Measurements from ENCODE around the gene CIAO1.

- TF ChIP-seq CTCF (IDR thresholded peaks at IDR 0.05) = no peak
- no peak for TF ChIP-seq POLR2A (IDR thresholded peaks at IDR 0.05)
Observed at GRCh38 chr2:96252526-96252925, 13.5 kb upstream of the CIAO1 start.

All from testis (tissue), 2 donors.